UCSD-AML1 (cell line): ENCODE measurements around the gene CACNA1F.

Experiments used
- DNase-seq: peaks from one replicate; lab custom pipeline; 2025; ENCODE audit not compliant: unreplicated experiment; lab: John Stamatoyannopoulos, UW

CACNA1F gene

DNA sequence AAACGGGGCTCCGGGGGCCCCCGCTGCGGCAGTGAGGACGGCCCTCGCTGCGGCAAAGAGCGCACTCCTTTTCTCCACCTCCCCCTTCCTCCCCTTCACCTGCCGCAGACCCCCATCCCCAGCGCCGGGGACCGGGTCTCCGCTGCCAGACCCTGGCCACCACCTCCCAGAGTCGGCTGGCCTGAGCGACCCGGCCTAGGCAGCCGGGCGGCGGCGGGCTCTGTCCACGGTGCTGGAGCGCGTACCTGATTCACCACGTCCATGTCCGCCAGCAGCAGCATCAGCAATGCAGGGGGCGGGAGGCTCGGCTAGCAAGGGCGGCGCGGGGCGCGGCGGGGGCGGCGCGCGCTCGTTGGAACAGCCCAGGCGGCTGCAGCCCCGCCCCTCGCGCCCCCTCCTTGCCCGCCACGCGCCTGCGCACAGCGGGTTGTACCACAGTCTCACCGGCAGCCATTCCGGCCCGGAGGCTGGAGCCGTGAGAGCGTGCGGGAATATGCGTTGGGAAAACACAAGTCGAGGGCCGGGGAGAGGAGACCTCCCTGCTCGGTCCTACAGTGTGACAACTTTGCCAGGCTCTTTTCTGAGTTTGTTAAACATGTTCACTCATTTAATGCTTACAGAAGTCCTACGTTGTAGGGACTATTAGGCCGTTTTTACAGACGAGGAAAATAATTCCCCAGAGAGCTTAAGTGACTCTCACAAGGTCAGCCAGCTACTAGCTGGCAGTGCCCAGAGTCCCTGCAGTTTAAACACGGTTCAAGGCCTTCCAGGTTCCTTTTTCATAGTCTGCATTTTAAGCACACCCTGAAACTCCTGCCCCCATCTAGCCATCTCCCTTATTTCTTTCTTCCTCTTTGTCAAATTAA, 33.0 kb downstream of the CACNA1F start, which contains the start of gene SYP:
SYP (minus strand) TSS at position 288 of the 866 bp plus-strand sequence; CDS start at position 281, 7 bp downstream.
- peak; percentile 88 for DNase-seq

DNA sequence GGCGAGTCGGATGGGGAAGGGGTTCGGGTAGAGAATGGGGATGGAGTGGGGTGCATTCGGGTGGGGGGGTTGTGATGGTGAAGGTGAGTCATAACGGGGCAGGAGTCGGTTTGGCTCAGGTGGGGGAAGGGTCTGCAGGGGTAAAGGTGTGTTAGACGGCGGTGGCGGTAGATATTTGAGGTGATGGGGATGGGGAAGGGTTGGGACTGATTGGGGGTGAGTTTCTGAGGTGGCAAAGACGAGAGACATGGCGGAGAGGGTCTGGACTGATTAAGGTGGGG, 33.9 kb downstream of the CACNA1F start:
- no peak for DNase-seq

DNA sequence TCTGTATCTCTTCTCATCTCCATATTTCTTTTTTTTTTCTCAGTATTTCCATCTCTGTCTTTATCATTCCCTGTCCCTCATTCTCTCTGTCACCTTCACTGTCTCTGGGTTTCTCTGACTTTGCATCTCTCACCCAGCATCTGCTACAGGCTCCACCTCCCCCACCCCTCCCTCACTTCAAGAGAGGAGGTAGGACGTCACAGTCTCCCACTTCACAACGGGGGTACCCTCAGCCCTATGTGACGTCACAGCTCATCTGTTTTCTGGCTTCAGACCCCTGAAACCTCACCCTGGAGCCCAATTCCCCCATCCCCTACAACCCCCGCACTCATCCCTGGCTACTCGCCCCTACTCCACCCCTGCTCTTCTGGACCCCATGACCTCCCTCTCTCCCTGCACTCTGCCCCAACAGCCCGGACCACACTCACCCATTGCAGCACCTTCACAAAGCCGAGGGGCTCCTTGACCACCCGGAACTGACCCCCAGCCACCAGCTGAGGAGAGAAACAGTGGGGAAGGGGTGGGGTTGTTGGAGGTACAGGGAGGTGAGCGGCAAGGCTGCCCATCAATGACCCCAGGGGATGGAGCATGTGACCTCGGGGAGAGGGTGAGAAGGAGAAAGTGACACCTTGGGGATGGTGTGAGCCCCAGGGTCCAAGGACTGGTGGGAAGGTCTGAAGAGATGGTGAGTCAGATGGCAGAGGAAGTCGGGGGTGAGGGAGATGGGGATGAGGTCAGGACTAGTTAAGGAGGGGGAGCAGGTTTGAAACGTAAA, 34.4 kb downstream of the CACNA1F start:
- no peak for DNase-seq

DNA sequence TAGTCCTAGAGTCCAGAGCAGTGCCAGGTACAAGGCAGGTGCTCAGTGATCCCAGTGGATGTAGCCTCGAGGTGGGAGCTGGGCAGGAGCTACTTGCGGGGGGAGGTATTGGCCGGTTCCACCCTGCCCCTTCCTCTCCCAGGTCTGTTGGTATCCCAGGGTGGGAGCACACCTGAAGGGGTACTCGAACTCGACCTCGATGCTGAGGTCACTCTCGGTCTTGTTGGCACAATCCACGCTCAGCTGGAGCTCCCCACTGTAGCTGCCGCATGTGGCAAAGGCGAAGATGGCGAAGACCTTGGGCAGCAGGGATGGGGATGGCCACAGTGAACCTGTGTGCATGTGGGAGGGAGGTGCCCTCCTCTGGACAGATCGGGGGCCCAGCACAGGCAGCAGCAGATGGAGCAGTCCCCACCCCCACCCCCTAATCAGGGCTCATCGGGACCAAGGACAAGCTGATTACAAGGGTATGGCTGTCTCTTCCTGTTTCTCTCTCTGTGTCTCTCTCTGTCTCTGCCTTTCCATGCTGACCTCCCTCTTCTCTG, 35.5 kb downstream of the CACNA1F start:
- no peak for DNase-seq

DNA sequence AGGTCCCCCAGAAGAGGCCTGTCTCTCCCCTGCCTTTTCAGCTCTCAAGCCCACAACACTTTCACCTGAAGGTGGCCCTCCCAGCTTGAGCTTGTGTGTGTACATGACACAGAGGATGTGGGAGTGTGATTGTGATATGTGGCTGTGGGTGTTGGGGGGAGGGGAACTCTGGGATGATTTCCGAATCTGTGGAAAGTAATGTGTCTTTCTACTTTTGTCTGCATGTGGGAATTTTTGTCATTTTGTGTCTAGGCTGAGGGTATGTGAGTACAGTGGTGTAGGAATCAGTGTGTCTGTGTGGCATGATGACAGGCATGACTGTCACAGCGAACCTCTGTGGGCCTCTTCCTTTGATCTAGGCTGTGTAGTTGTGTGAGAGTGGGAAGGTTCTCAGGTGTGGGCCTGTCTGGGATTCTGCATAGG, 39.6 kb downstream of the CACNA1F start:
- DNase-seq = no peak

DNA sequence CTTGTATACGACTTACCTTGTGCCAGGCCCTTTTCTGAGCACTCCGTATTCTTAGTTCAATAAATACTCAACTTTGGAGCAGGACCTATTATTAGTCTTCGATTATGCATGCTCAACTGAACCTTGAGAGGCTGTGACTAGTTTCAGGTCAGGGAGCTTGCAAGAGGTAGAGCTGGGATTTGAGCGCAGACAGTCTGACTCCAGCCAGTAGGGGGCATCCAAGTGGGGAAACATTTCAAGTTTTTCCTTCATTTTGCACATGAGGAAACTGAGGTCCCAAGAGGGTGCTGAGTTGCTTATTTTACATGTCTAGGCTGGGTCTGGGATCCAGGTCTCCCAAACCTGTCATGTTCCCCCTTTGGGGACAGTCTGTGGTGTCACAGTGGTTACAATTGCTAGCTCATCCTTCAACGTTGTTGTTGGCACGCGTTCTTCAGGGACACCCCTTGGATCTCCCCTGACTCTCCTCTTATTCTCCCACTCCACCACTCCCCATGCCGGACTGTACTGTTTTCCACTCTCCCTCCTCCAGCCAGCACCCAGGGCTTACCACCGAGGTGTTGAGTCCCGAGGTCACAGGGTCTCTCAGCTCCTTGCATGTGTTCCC, 40.3 kb downstream of the CACNA1F start:
- no peak for DNase-seq

DNA sequence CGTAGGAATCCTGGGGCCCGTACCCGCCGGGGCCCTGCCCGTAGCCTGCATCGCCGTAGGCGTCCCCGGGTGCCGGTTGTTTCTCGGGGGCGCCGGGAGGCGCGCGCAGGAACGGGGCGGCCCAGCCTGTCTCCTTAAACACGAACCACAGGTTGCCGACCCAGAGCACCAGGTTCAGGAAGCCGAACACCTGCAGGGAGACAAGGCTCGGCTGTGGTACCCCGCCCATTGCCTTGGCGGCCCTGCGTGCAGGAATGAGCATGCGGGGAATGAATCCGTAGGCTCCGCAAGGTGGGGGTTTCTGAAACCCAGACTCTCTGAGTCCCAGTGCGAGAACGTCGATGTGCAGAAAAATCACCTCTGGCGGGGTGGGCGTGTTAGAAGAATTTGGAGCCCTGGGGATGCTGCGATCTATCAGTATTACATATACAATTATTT, 41.5 kb downstream of the CACNA1F start:
- DNase-seq = no peak

DNA sequence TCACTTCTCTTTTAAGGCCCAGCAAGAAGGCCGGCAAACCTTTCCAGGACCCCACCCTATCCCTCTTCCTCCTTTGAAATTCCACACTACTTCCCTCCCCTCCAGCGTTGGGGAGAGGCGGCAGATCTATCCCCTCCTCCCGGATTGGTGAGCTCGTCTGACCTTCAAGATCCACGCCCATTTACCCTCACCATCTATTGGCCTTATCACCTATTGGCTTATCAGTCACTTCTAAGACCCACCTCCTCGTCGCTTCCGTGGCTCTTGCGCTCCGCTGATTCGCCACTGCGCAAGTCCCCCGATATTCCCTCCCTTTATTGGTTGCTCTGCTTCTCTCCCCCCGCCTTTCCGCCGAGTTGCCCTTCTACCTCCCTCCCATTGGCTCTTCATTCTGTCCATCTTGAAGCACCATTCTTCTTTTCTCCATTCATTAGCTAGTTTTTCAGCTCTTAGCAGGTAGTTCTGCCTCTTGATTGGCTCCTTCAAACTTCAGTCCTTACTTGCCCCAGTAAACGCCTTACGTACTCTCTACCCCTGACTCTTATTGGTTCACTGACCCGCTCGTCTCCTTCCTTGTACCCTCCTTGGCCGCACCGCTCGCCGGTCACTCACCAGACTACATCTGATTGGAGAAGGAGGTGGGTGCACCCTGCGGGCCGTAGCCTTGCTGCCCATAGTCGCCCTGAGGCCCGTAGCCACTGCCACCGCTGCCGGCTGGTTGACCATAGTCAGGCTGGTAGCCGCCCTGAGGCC, 42.1 kb downstream of the CACNA1F start:
- peak; percentile 85 for DNase-seq

DNA sequence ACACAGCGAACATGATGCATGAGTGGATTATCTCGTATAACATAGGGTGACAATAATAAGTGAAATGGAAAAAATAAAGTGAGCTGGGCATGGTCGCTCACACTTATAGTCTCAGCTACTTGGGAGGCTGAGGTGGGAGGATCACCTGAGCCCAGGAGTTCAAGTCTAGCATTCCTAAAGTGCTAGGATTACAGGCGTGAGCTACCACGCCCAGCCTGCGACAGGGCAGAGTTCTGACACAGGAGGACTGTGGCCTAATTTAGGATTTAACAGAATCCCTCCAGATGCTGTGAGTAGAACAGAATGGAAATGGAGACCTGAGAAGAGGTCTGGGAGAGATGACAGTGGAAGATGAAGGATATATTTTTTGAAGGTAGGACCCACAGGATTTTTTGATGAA, 43.5 kb downstream of the CACNA1F start:
- no peak for DNase-seq

DNA sequence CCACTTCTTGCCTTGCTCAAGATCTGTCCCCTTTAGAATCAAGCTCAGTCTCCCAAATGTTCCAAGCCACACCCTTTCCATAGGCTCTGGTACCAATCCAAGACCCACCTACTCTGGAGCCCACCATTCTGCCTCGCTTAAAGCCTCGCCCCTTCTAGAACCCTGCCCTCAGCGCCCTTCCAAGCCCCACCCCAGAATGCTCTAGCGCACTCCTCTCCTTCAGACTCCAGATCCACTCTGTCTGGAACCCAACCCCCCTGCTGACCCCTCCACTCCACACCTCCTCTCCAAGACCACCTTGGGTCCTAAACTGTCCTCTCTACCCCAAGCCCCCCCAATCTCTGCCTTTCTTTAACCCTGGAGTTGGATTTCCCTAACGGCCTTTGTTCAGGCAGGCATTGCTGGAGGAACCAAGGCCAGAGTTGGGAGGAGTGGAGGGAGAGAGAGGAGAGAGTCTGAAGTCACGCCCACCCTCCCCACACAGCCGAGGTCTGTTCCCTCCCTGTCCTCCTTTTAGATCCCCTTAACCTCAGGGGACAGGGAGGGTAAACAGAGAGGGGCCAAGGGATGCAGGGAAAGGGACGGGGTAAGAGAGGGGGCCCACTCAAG, 44.6 kb downstream of the CACNA1F start:
- no peak for DNase-seq

DNA sequence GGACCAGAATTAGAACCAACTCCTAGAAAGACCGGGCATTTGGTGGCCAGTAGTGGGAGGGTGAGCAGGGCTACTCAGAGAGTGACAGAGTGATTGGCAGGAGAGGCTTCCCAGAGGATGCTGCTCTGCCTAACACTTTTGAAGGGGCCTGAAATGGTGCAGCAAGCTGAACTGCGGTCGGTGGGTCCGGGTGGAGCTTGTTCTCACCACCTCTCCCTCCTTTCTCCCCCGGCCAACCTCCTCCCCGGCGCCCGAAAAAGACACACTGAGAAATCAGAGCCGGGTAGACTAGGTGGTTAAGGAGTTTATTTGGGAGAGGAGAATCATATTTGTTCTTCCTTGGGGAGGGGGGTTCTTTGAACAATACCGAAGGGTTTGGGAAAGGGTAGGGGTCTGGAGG, 45.6 kb downstream of the CACNA1F start:
- DNase-seq = no peak

DNA sequence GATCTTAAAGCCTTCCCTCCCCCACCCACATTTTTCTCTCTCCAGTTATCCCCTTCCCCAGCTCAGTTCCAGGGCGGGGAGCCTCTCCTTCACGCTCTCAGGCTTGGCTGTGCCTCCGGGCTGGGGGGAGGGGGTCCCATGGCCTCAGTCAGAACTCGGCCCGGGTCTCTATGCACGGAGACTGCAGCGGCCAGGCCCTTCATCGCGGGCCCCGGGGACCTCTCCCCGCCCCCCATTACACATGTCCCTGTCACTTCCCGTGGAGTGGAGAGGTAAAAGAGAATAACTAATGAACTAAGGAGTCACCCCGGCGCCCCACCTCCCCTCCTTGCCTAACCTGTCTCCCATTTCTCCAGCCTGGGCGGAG, 46.1 kb downstream of the CACNA1F start:
- no peak for DNase-seq

DNA sequence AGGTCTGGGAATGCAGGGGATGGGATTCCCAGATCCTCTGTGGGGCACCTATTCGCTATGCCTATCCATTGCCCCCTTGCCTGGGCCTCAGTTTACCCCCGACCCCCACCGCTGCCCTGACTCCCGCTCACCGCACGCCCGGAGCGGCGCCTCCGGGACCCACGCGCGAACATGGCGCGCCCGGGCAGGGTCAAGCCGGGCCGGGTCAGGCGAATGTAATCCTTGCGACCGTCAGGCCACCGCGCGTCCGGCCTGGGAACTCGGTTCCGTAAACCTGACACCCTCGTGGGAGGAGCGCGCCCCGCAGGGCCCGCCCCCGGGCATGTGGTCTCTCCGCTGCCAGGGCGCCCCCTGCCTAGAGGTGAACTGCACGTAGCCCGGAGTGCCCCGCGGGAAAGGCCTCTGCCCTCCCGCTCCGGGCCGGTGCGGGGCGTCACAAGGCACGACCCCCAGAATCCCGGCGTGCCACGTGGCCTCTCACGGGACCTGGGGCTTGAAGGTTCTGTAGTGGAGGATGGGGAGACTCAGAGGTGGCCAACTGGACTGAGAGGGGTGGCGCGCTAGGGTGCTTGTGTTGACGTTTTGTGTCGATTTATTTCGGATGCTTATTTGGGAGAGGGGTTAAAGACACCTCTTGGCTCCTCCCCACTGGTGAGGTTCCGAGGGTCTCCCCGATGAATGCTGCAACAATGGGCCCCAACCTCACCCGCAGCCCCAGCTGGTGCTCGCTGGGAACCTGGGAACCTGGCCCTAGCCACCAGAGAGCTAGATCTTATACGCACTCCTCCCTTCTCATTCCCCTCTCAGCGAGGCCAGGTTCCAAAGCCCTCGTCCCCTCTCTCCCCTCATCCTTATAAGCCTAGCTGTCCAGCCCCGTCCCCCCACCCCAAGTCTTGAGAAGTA, 46.8 kb downstream of the CACNA1F start, which contains the start of gene PRICKLE3:
PRICKLE3 (minus strand) TSS at position 249 of the 903 bp plus-strand sequence; CDS start at position 173, 76 bp downstream.
- peak; percentile 81 for DNase-seq

DNA sequence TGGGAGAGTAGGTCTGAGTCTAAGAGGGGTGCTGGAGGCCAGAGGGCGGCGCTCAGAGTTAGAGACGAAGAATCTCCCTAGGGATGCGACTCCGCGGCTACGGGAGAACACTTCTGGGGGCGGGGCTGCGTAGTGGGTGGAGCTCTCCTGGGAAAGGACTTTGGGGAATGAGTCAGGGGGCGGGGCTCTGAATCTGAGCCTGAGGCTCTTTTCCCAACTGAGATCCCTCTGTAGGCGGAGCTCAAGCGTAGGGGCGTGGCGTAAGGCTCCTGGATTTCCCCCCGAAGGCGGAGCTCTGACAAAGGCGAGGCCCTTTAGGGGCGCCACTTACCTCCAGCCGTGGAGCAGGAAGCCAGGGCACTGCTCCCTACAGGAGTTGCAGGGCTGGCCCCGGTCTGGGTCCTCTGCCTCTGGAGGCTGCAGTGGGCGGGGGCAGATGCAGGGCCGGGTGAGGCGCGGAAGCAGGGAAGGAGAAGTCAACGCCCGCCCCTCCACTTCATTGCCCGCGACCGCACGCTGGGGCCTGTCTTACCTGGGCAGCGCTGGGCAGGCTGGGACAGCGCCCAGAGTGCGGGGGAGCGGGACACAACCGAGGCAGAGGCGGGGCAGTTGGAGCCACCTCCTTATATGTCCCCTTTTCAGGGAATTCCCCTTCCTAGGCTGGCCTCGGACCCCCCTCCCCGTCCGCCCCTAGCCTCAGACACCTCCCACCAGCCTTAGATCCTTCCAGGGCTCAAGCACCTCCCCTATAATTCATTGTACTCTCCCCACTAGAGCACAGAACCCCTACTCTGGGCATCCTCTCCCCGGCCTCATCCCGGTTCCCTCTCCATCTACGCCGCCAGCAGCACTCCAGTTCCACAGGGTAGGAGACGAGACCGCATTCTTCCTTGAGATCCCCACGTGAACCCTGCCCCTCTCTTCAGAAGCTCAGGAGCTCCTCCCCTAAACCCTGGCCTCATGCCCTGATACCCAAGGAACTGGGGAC, 48.6 kb downstream of the CACNA1F start:
- no peak for DNase-seq

DNA sequence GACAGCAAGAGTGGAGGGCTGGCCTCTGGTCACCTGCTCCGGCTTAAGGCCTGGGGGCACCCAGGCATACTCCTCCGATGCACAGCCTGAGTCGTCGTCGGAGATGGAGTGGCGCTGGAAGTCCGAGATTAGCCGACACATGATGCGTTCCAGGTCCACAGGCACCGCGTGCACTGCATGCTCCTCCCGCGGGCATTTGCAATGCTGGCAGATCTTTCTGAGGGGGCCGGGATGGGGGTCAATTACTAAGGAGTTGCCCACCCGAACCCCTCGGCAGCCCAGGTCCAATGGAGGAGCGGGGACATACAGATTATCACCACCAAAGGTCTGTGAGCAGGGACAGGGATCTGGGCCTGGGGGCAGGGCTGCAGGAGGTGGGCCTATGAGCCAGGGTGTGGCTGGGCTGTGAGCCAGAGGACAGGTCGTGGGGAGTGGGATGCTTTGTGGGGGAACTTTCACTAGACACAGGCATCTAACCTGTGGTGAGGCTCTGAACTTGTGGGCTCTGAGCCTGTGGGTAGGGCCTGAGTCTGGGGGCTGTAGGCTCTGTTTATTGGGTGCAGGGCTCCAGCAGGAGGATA, 49.3 kb downstream of the CACNA1F start:
- DNase-seq = no peak

DNA sequence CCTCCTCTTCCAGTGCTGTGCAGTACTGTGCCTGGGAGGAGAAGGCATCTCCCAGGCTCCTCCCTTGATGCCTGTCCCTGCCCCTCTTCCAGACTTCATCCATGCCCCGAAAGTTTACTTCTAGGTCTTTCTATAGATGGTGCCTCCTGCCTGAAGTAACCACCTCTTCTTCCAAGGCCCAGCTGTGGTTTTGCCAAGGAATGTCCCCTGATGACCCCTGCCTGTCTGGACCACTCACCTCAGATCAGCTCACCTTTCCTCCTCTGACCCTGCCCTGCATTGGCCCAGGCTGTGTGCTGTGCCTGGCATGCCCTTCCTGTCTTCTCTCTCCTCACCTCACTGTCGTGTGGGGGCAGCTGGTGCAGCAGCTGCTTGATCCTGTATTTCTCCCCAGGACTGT, 53.8 kb downstream of the CACNA1F start:
- no peak for DNase-seq

DNA sequence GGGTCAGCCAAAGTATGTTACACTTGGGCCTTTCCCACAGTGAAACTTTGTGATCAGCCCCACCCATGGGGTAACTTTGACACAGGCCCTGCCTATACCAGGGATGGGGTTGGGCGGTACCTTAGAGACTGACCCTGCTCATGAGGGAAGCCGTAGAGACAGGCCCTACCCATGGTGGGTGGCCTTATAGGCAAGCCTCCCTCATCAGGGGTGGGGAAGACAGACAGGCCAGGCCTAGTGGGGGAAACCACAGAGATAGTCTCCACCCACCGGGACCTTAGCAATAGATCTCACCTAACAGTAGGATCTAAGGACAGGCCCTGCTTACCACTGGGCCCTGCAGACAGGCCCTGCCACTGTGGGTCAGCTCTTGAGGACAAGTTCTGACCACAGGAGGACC, 54.6 kb downstream of the CACNA1F start:
- DNase-seq = no peak
